Measurements from ENCODE around the gene WASF1. TPM values are rescaled to one million over a fixed set of nuclear protein-coding genes. Genes with fewer than 3 reads are reported as not detected.

Gene WASF1
- total RNA-seq, 1 experiment from 2014 or later = 7.3 TPM

- H3K9me3 ChIP-seq = no peaks in the 10 kb centered on the region
- DNase-seq = no peak
- H3K4me1 Mint-ChIP-seq (ENCODE audit: low read depth, unreplicated experiment) = peaks cover 6% of the 10 kb centered on the region
- H3K4me3 Mint-ChIP-seq (ENCODE audit: unreplicated experiment) = no peak overlapping the region
- peaks cover 9% of the 10 kb centered on the region for H3K9me3 Mint-ChIP-seq (ENCODE audit: unreplicated experiment)
- H3K36me3 Mint-ChIP-seq (ENCODE audit: insufficient read depth, unreplicated experiment) = no peaks in the 10 kb centered on the region
- H3K27me3 Mint-ChIP-seq (ENCODE audit: insufficient read depth, unreplicated experiment) = no peaks in the 10 kb centered on the region
- no TSS peak for BruUV-seq (replicated peaks)
- ChIA-PET POLR2A (no interaction called here), CTCF (no interaction called here)
- no peaks in the 10 kb centered on the region for H3K27me3 ChIP-seq (replicated peaks; ENCODE audit: control insufficient read depth, insufficient read depth, low read length)
- no peaks in the 10 kb centered on the region for H3K4me1 ChIP-seq
- TF ChIP-seq, protein P1, sequence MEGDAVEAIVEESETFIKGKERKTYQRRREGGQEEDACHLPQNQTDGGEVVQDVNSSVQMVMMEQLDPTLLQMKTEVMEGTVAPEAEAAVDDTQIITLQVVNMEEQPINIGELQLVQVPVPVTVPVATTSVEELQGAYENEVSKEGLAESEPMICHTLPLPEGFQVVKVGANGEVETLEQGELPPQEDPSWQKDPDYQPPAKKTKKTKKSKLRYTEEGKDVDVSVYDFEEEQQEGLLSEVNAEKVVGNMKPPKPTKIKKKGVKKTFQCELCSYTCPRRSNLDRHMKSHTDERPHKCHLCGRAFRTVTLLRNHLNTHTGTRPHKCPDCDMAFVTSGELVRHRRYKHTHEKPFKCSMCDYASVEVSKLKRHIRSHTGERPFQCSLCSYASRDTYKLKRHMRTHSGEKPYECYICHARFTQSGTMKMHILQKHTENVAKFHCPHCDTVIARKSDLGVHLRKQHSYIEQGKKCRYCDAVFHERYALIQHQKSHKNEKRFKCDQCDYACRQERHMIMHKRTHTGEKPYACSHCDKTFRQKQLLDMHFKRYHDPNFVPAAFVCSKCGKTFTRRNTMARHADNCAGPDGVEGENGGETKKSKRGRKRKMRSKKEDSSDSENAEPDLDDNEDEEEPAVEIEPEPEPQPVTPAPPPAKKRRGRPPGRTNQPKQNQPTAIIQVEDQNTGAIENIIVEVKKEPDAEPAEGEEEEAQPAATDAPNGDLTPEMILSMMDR (IDR thresholded peaks at IDR 0.05; ENCODE audit: insufficient read depth in 1 of 2, low read depth in 1 of 2, low read length in 1 of 2, severe bottlenecking in 1 of 2, unreplicated experiment in 1 of 2) = no peak
- no peaks in the 10 kb centered on the region for H3K36me3 ChIP-seq (ENCODE audit: control insufficient read depth, insufficient read depth, low read length)
- no peak overlapping the region for H3K27ac Mint-ChIP-seq (ENCODE audit: unreplicated experiment)
- intact Hi-C loops (cut with micrococcal nuclease; ENCODE audit: unreplicated experiment) = no loop called here
- no peak overlapping the region for H3K4me3 ChIP-seq (ENCODE audit: low read depth, low read length)
Measured at GRCh38 chr6:110116258-110116657, 63.2 kb downstream of the WASF1 start.

- H3K9me3 ChIP-seq = no peaks in the 10 kb centered on the region
- Mint-ChIP-seq H3K4me1 (ENCODE audit: low read depth, unreplicated experiment) (peaks cover 6% of the 10 kb centered on the region), H3K4me3 (ENCODE audit: unreplicated experiment) (no peak overlapping the region), H3K27me3 (ENCODE audit: insufficient read depth, unreplicated experiment) (no peaks in the 10 kb centered on the region), H3K9me3 (ENCODE audit: unreplicated experiment) (peaks cover 9% of the 10 kb centered on the region), H3K36me3 (ENCODE audit: insufficient read depth, unreplicated experiment) (no peaks in the 10 kb centered on the region), H3K27ac (ENCODE audit: unreplicated experiment) (no peak overlapping the region)
- CTCF ChIA-PET = no interaction called here
- POLR2A ChIA-PET = no interaction called here
- no peaks in the 10 kb centered on the region for H3K36me3 ChIP-seq (ENCODE audit: control insufficient read depth, insufficient read depth, low read length)
- no TSS peak for BruUV-seq (replicated peaks)
- intact Hi-C loops (cut with micrococcal nuclease; ENCODE audit: unreplicated experiment) = no loop called here
- TF ChIP-seq, protein P1 (IDR thresholded peaks at IDR 0.05; ENCODE audit: insufficient read depth in 1 of 2, low read depth in 1 of 2, low read length in 1 of 2, severe bottlenecking in 1 of 2, unreplicated experiment in 1 of 2) = no peak
- DNase-seq = no peak
- H3K27me3 ChIP-seq (replicated peaks; ENCODE audit: control insufficient read depth, insufficient read depth, low read length) = no peaks in the 10 kb centered on the region
- no peak overlapping the region for H3K4me3 ChIP-seq (ENCODE audit: low read depth, low read length)
- H3K4me1 ChIP-seq = no peaks in the 10 kb centered on the region
Measured at GRCh38 chr6:110114004-110114403, 65.5 kb downstream of the WASF1 start.

DNA sequence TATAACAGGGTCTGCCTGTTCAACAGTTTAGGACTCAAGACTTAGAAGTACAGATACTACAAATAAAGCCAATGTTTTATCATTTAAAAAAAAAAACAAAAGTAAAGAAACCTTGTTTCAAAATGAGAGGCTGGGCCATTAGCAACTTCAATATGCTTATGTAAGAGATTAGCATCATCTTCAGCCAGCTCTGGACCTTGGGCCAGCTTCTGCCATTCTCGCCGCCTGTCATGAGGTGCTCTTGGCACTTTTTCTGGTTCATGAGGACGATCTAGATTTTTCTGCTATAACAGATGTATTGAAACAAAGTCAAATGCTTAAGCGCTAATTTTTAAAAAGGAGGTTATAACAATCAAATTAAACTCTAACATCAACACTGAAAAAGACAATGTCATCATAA is 74.2 kb downstream of the WASF1 start:
- Histone ChIP-seq H3K4me1 (no peaks in the 10 kb centered on the region), H3K9me3 (no peaks in the 10 kb centered on the region), H3K4me3 (ENCODE audit: low read depth, low read length) (no peak overlapping the region), H3K36me3 (ENCODE audit: control insufficient read depth, insufficient read depth, low read length) (no peaks in the 10 kb centered on the region), H3K27me3 (replicated peaks; ENCODE audit: control insufficient read depth, insufficient read depth, low read length) (no peaks in the 10 kb centered on the region)
- intact Hi-C loops (cut with micrococcal nuclease; ENCODE audit: unreplicated experiment) = no loop called here
- no TSS peak for BruUV-seq (replicated peaks)
- CTCF ChIA-PET = no interaction called here
- no peak overlapping the region for H3K27ac Mint-ChIP-seq (ENCODE audit: unreplicated experiment)
- H3K36me3 Mint-ChIP-seq (ENCODE audit: insufficient read depth, unreplicated experiment) = no peaks in the 10 kb centered on the region
- no peaks in the 10 kb centered on the region for H3K9me3 Mint-ChIP-seq (ENCODE audit: unreplicated experiment)
- no peaks in the 10 kb centered on the region for H3K4me1 Mint-ChIP-seq (ENCODE audit: low read depth, unreplicated experiment)
- POLR2A ChIA-PET = no interaction called here
- DNase-seq = no peak
- no peak overlapping the region for H3K4me3 Mint-ChIP-seq (ENCODE audit: unreplicated experiment)
- TF ChIP-seq, protein P1 (IDR thresholded peaks at IDR 0.05; ENCODE audit: insufficient read depth in 1 of 2, low read depth in 1 of 2, low read length in 1 of 2, severe bottlenecking in 1 of 2, unreplicated experiment in 1 of 2) = no peak
- no peaks in the 10 kb centered on the region for H3K27me3 Mint-ChIP-seq (ENCODE audit: insufficient read depth, unreplicated experiment)
